GM18499 (cell line): ENCODE results near the gene MYO3B.

Source experiments
- ATAC-seq: cut with Tn5 transposase; IDR thresholded peaks from one replicate; pipeline ENCODE4 v1.9.1; 2021; ENCODE audit warnings: moderate number of reproducible peaks; ENCODE audit not compliant: insufficient read depth, unreplicated experiment

The MYO3B gene

GRCh38 chr2:170703776-170704476, 526.0 kb downstream of the MYO3B start:
- no peak for ATAC-seq
